Peyer's patch (tissue), 4 donors: ENCODE data around the gene GNB1L.

Experiments
- CTCF ChIP-seq, 6 experiments: fragments of 450-650 bp in 4 of 6; fragments of 200-600 bp in 2 of 6; sonication (generic) in 1 of 6; IDR thresholded peaks; one replicate each; pipeline ENCODE4 v1.5.1; 2017 to 2019; ENCODE audit warnings: antibody characterized with exemption in 6 of 6, mild to moderate bottlenecking in 3 of 6, moderate library complexity in 1 of 6
- POLR2A ChIP-seq, 2 donors: fragments of 450-650 bp; IDR thresholded peaks; one replicate each; pipeline ENCODE4 v1.5.1; 2017; ENCODE audit warnings: antibody characterized with exemption in 2 of 2, mild to moderate bottlenecking in 2 of 2, moderate library complexity in 2 of 2

GRCh38 chr22:19892257-19892879 lies 37.7 kb upstream of the GNB1L start:
- no peak for TF ChIP-seq POLR2A (IDR thresholded peaks at IDR 0.05)
- TF ChIP-seq CTCF (IDR thresholded peaks at IDR 0.05), result no peak
